GM13977 (cell line): ENCODE results near the gene PCK1.

ENCODE experiments used
- DNase-seq: peaks from one replicate; pipeline ENCODE4 v3.0.0; 2012; ENCODE audit warnings: low spot score
- in situ Hi-C: fragments of 300-500 bp; cut with MboI; formaldehyde crosslinking; loops from one replicate; pipeline ENCODE4 v1.12.0; 2022; ENCODE audit warnings: low sequenced_read_pairs, low pct_unique_long_range_greater_than_20kb, mixed read lengths, inconsistent platforms; ENCODE audit not compliant: unreplicated experiment
- TF ChIP-seq, protein P1 (sequence below): IDR thresholded peaks from 2 replicates; pipeline ENCODE4 v1.5.1; 2012; ENCODE audit warnings: mild to moderate bottlenecking, control low read depth; ENCODE audit not compliant: insufficient read depth; ENCODE audit errors: extremely low read depth, missing control alignments

Gene PCK1

DNA sequence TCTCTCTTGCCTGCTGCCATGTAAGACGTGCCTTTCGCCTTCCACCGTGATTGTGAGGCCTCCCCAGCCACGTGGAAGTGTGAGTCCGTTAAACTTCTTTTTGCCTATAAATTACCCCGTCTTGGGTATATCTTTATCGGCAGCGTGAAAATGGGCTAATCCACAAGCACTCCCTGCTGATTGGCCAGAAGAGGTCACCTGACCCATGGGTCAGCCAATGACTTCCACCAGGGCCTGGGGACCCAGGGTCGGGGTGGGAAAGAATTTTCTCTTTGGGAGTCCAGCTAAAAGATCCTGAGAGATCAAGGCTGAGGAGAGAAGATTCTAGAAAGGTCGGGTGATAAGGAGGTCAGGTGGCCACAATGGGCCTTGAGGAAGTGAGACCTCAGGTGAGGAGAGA is 42.2 kb downstream of the PCK1 start:
- TF ChIP-seq, protein P1, sequence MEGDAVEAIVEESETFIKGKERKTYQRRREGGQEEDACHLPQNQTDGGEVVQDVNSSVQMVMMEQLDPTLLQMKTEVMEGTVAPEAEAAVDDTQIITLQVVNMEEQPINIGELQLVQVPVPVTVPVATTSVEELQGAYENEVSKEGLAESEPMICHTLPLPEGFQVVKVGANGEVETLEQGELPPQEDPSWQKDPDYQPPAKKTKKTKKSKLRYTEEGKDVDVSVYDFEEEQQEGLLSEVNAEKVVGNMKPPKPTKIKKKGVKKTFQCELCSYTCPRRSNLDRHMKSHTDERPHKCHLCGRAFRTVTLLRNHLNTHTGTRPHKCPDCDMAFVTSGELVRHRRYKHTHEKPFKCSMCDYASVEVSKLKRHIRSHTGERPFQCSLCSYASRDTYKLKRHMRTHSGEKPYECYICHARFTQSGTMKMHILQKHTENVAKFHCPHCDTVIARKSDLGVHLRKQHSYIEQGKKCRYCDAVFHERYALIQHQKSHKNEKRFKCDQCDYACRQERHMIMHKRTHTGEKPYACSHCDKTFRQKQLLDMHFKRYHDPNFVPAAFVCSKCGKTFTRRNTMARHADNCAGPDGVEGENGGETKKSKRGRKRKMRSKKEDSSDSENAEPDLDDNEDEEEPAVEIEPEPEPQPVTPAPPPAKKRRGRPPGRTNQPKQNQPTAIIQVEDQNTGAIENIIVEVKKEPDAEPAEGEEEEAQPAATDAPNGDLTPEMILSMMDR: no peak

DNA sequence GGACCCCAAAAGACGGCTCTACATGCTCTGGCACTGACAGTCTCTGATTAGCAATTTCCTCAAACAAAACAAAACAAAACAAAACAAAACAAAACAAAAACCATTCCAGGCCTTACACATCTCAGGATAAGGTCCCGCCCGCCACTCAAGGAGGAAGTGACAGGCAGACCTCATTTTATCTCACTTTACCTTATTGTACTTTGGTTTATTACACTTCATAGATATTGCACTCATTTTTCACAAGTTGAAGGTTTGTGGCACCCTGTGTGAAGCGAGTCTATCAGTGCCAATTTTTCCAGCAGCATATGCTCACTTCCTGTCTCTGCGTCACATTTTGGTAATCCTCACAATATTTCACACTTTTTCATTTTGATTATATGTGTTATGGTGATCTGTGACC is 44.1 kb downstream of the PCK1 start:
- TF ChIP-seq, protein P1: no peak
- in situ Hi-C loops: loop anchor here (25.0 kb wide), 1 partner anchor 607 kb away; no protein-coding TSS in a partner anchor
- no peak for DNase-seq

More for the DNA sequence above, 42.2 kb downstream of the PCK1 start:
- DNase-seq: no peak
- in situ Hi-C loops: loop anchor here (25.0 kb wide), 1 partner anchor 609 kb away; no protein-coding TSS in a partner anchor

DNA sequence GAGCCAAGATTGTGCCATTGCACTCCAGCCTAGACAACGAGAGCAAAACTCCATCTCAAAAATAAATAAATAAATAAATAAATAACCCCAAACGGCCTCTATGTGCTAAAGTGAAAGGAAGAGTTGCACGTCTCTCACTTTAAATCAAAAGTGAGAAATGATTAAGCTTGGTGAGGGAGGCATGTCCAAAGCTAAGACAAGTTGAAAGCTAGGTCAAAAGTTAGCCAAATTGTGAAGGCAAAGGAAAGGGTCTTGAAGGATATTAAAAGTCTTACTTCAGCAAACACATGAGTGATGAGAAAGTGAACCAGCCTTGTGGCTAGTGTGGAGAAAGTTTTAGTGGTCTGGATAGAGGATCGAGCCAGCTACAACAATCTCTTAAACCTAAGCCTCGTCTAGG is 45.0 kb downstream of the PCK1 start:
- TF ChIP-seq, protein P1: no peak
- in situ Hi-C loops: loop anchor here (25.0 kb wide), 1 partner anchor 606 kb away; no protein-coding TSS in a partner anchor
- no peak for DNase-seq

DNA sequence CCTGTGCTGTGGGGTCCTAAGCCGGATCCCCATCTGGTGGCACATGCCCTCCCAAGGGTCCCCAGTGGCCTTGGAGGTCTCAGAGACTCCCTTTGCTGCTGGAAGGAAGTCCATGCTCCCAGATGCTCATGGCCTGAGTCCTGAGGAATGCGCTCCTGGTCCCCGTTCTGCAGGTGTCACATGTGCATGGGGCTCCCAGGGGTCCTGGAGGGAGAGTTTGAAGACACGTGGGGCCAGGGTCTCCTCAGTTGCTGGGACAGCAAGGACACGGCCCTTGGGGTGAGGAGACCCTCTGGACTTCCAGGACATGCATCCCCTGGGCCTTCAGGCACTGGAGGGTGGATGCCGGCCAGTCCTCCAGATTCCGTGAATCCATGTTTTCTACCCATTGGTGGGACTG is 47.6 kb downstream of the PCK1 start:
- in situ Hi-C loops: loop anchor here (25.0 kb wide), 1 partner anchor 604 kb away; no protein-coding TSS in a partner anchor
- TF ChIP-seq, protein P1: no peak
- no peak for DNase-seq

DNA sequence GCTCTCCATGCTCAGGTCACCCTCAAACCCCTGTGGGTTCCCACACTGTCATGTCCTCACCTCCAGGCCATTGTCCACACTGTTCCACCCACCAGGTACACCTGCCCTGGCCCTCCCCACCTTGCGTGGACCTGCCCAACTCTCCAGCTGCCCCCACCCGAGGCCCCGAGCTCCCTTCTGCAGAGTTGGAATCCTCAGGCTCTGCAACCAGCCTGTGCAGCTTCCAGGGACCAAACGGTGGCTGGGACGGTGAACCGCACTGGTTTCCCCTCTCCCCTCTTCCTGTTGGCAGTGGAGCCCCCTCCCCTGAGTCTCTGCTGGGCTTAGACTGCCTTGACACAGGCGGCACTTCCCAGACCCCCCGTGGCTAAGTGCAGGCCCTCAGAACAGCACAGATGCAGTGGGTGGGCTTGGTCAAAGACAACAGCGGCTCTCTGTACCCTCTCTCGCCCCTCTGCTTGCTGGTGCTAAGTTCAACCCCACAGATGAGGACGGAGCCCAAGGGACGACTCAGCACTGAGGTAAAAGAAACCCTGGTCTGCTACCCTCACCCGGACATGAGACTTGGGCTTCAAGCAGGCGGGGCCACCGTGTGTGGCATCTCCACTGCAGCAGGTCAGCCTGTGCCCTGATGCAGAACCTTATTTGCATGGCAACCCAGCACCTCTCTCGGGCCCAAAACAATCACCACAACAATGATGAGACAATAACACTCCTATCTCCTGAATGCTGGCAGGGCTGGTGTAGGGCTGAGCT is 48.4 kb downstream of the PCK1 start:
- in situ Hi-C loops: loop anchor here (25.0 kb wide), 1 partner anchor 603 kb away; no protein-coding TSS in a partner anchor
- DNase-seq: no peak
- TF ChIP-seq, protein P1: no peak

DNA sequence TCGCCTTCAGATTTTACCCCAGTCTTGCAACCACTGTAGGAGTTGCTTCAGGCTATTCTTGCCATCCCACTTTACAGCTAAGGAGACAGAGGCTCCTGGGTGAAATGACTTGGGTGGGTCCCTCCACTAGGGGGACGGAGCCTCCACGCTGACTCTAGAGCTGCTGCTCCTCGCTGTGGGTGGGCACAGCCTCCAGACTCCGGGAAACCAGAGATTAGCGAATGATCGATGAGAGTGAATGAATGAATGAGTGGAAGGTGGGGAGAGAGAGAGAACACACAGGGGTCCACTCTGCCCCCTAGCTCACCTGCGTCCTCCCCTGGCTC is 48.9 kb downstream of the PCK1 start:
- TF ChIP-seq, protein P1: no peak
- no peak for DNase-seq
- in situ Hi-C loops: loop anchor here (25.0 kb wide), 1 partner anchor 602 kb away; no protein-coding TSS in a partner anchor
